Embryonic facial prominence (tissue), 1 donor: ENCODE data around the gene NOVA1.
"Not testable (repeated sequence)": the region's sequence is repeated elsewhere in the genome, so short reads cannot be mapped to it uniquely, and the experiment has no call there.

Source experiments
- DNase-seq: peaks from one replicate; pipeline ENCODE4 v3.0.0-alpha.2; 2016; ENCODE audit errors: extremely low spot score

Gene NOVA1

GRCh38 chr14:26597589-26598080 lies at the start of gene NOVA1:
TSS of gene NOVA1 (minus strand) at chr14:26598033. CDS start at chr14:26597436, 597 bp downstream.
- DNase-seq = peak; percentile 77

- not testable (repeated sequence) for DNase-seq
Observed at GRCh38 chr14:26645057-26645456, 47.2 kb upstream of the NOVA1 start.

GRCh38 chr14:26636561-26636960 lies 38.7 kb upstream of the NOVA1 start:
- no peak for DNase-seq

GRCh38 chr14:26634946-26635345 lies 37.1 kb upstream of the NOVA1 start:
- not testable (repeated sequence) for DNase-seq

- DNase-seq = no peak
Observed at GRCh38 chr14:26626256-26626655, 28.4 kb upstream of the NOVA1 start.

GRCh38 chr14:26622611-26623010 lies 24.8 kb upstream of the NOVA1 start:
- no peak for DNase-seq

GRCh38 chr14:26621807-26622560 lies 24.2 kb upstream of the NOVA1 start:
- DNase-seq = no peak

GRCh38 chr14:26621364-26621763 lies 23.5 kb upstream of the NOVA1 start:
- no peak for DNase-seq

- no peak for DNase-seq
Observed at GRCh38 chr14:26611259-26611658, 13.4 kb upstream of the NOVA1 start.

- no peak for DNase-seq
Observed at GRCh38 chr14:26606729-26607312, 9.0 kb upstream of the NOVA1 start.

- no peak for DNase-seq
Observed at GRCh38 chr14:26605602-26606001, 7.8 kb upstream of the NOVA1 start.

- DNase-seq = no peak
Observed at GRCh38 chr14:26602902-26603301, 5.1 kb upstream of the NOVA1 start.

- no peak for DNase-seq
Observed at GRCh38 chr14:26601856-26602255, 4.0 kb upstream of the NOVA1 start.

GRCh38 chr14:26599291-26599690 lies 1.5 kb upstream of the NOVA1 start:
- no peak for DNase-seq

GRCh38 chr14:26598672-26599131 lies 869 bp upstream of the NOVA1 start:
- peak; percentile 11 for DNase-seq

GRCh38 chr14:26598081-26598671 lies 343 bp upstream of the NOVA1 start:
- DNase-seq = peak; percentile 94

- peak; percentile 13 for DNase-seq
Observed at GRCh38 chr14:26597071-26597588, 703 bp downstream of the NOVA1 start.

GRCh38 chr14:26596543-26597061 lies 1.2 kb downstream of the NOVA1 start:
- DNase-seq = peak; percentile 22

GRCh38 chr14:26595926-26596542 lies 1.8 kb downstream of the NOVA1 start:
- no peak for DNase-seq

- DNase-seq = no peak
Observed at GRCh38 chr14:26594756-26595545, 2.9 kb downstream of the NOVA1 start.

- peak; percentile 24 for DNase-seq
Observed at GRCh38 chr14:26594148-26594547, 3.7 kb downstream of the NOVA1 start.
